Neutrophil (primary cell): ENCODE results near the gene OOSP3.

ENCODE experiments used
- H3K27ac ChIP-seq: fragments of 200-600 bp; sonication (generic); 2 replicates; pipeline ENCODE4 v1.5.1; 2016; ENCODE audit warnings: mild to moderate bottlenecking, moderate library complexity
- H3K27me3 ChIP-seq: fragments of 200-600 bp; sonication (generic); 2 replicates; pipeline ENCODE4 v1.6.0; 2016; ENCODE audit warnings: mild to moderate bottlenecking
- H3K36me3 ChIP-seq: fragments of 200-600 bp; sonication (generic); 2 replicates; pipeline ENCODE4 v1.5.1; 2017
- H3K4me1 ChIP-seq, 2 experiments: fragments of 200-600 bp in 1 of 2; sonication (generic) in 1 of 2; 1 replicate in 1 of 2; 2 replicates in 1 of 2; pipeline versions ENCODE4 v1.5.1 to v1.6.1; 2013 to 2016; ENCODE audit warnings: low read depth in 1 of 2, low read length in 1 of 2, mild to moderate bottlenecking in 1 of 2, moderate library complexity in 1 of 2; ENCODE audit not compliant: control insufficient read depth in 1 of 2, insufficient read depth in 1 of 2
- H3K4me3 ChIP-seq, 2 experiments: fragments of 200-600 bp in 1 of 2; sonication (generic) in 1 of 2; 1 replicate in 1 of 2; 2 replicates in 1 of 2; pipeline ENCODE4 v1.5.1; 2013 to 2016; ENCODE audit warnings: low read depth in 1 of 2, low read length in 1 of 2, mild to moderate bottlenecking in 1 of 2, moderate library complexity in 1 of 2
- H3K9me3 ChIP-seq: fragments of 200-600 bp; sonication (generic); 2 replicates; pipeline ENCODE4 v1.5.1; 2016
- CTCF ChIP-seq: fragments of 200-600 bp; sonication (generic); IDR thresholded peaks from 2 replicates; pipeline ENCODE4 v1.5.1; 2016; ENCODE audit warnings: antibody characterized with exemption

Gene OOSP3

GRCh38 chr11:59938132-59938531 is 59.5 kb downstream of the OOSP3 start, which contains the start of gene OOSP1:
TSS of gene OOSP1 (plus strand) at chr11:59938432. CDS start at chr11:59938455, 23 bp downstream.
- no peak within 1 kb of the TSS for H3K27ac ChIP-seq
- no peak for TF ChIP-seq CTCF

GRCh38 chr11:59938718-59939117 is 60.1 kb downstream of the OOSP3 start:
- Histone ChIP-seq H3K4me3 (no peak overlapping the region), H3K27me3 (no peaks in the 10 kb centered on the region), H3K36me3 (no peaks in the 10 kb centered on the region), H3K9me3 (no peaks in the 10 kb centered on the region), H3K27ac (no peak overlapping the region), H3K4me1 (no peaks in the 10 kb centered on the region)
- TF ChIP-seq CTCF = no peak

More at GRCh38 chr11:59938132-59938531, 59.5 kb downstream of the OOSP3 start, which contains the start of gene OOSP1:
- H3K36me3 ChIP-seq = no peaks in the 10 kb centered on the region
- no peak within 1 kb of the TSS for H3K4me3 ChIP-seq
- H3K9me3 ChIP-seq = no peaks in the 10 kb centered on the region
- no peaks in the 10 kb centered on the region for H3K27me3 ChIP-seq
- no peaks in the 10 kb centered on the region for H3K4me1 ChIP-seq

GRCh38 chr11:59939482-59939881 is 60.9 kb downstream of the OOSP3 start:
- H3K4me1 ChIP-seq = no peaks in the 10 kb centered on the region
- no peaks in the 10 kb centered on the region for H3K9me3 ChIP-seq
- no peak for TF ChIP-seq CTCF
- no peaks in the 10 kb centered on the region for H3K27me3 ChIP-seq
- H3K36me3 ChIP-seq = no peaks in the 10 kb centered on the region
- no peak overlapping the region for H3K27ac ChIP-seq
- no peak overlapping the region for H3K4me3 ChIP-seq

GRCh38 chr11:59941091-59941490 is 62.5 kb downstream of the OOSP3 start:
- Histone ChIP-seq H3K27me3 (no peaks in the 10 kb centered on the region), H3K4me3 (no peak overlapping the region), H3K36me3 (no peaks in the 10 kb centered on the region), H3K9me3 (no peaks in the 10 kb centered on the region), H3K27ac (no peak overlapping the region), H3K4me1 (peaks cover 0 to 4% of the 10 kb centered on the region in 2 experiments)
- no peak for TF ChIP-seq CTCF

- Histone ChIP-seq H3K27ac (no peak overlapping the region), H3K9me3 (no peaks in the 10 kb centered on the region), H3K36me3 (no peaks in the 10 kb centered on the region), H3K27me3 (no peaks in the 10 kb centered on the region), H3K4me1 (peaks cover 0 to 4% of the 10 kb centered on the region in 2 experiments), H3K4me3 (no peak overlapping the region)
- no peak for TF ChIP-seq CTCF
These were observed 65.6 kb downstream of the OOSP3 start for GRCh38 chr11:59943997-59944714.
